A549 (cell line): ENCODE data around the gene ESYT1. TPM values are rescaled to one million over a fixed set of nuclear protein-coding genes. Genes with fewer than 3 reads are reported as not detected.
A peak's percentile ranks its signal among the peaks of the same experiment; 100 is the strongest.

Source experiments
- ATAC-seq, 2 experiments: fragments of 200-7000 bp in 1 of 2; fragments of >200 bp in 1 of 2; cut with Nextera tagmentation in 1 of 2; cut with Tn5 transposase in 1 of 2; 3 replicates each; pipeline versions ENCODE4 v1.8.0 to v1.9.1; 2018 to 2020; ENCODE audit warnings: mild to moderate bottlenecking in 1 of 2, moderate library complexity in 1 of 2
- CTCF ChIA-PET: fragments of 300-600 bp; sonication (Branson Sonifier 250); formaldehyde crosslinking; extraction: SDS; loops from one replicate; lab custom pipeline; 2021; ENCODE audit warnings: antibody characterized with exemption, inconsistent platforms; lab: Yijun Ruan, JAX
- POLR2A ChIA-PET: fragments of 350-600 bp; formaldehyde crosslinking; extraction: SDS; loops from one replicate; lab custom pipeline; 2021; ENCODE audit warnings: antibody characterized with exemption, inconsistent platforms; lab: Yijun Ruan, JAX
- DNase-seq, 2 experiments: peaks; one replicate each; pipeline versions ENCODE4 v3.0.0 to v3.0.0-alpha.2; 2011 to 2016; ENCODE audit warnings: low read depth in 1 of 2, low spot score in 1 of 2
- FAIRE-seq: peaks from 2 replicates; lab custom pipeline; 2011; peaks lifted over from hg19 to GRCh38; lab: Jason Lieb, UNC
- H3K27ac ChIP-seq, 2 experiments: fragments of >200 bp; sonication (Bioruptor Twin); formaldehyde crosslinking; 3 replicates each; pipeline ENCODE4 v1.5.1; 2016 to 2017
- H3K4me1 ChIP-seq: fragments of >200 bp; sonication (Bioruptor Twin); formaldehyde crosslinking; 3 replicates; pipeline ENCODE4 v1.6.1; 2016
- H3K4me2 ChIP-seq: fragments of >200 bp; sonication (Bioruptor Twin); formaldehyde crosslinking; 3 replicates; pipeline ENCODE4 v1.6.1; 2016
- H3K4me3 ChIP-seq: fragments of >200 bp; sonication (Bioruptor Twin); formaldehyde crosslinking; 3 replicates; pipeline ENCODE4 v1.5.1; 2016
- H3K9me3 ChIP-seq: fragments of >200 bp; sonication (Bioruptor Twin); formaldehyde crosslinking; 3 replicates; pipeline ENCODE4 v1.6.1; 2016
- BHLHE40 ChIP-seq: IDR thresholded peaks from 2 replicates; pipeline ENCODE4 v1.6.1; 2012; ENCODE audit warnings: low read depth, low read length, inconsistent platforms
- CBX8 ChIP-seq: fragments of 200-600 bp; sonication (generic); IDR thresholded peaks from 2 replicates; pipeline ENCODE4 v1.6.1; 2016
- CHD2 ChIP-seq: fragments of 150-350 bp; IDR thresholded peaks from 2 replicates; pipeline ENCODE4 v1.6.1; 2014; ENCODE audit warnings: low read length; ENCODE audit not compliant: partially characterized antibody
- ESRRA ChIP-seq: fragments of 150-350 bp; IDR thresholded peaks from 2 replicates; pipeline ENCODE4 v1.6.1; 2014; ENCODE audit warnings: mild to moderate bottlenecking, low read length, borderline replicate concordance
- FOXS1 ChIP-seq: fragments of 250-450 bp; sonication (Bioruptor Pico); IDR thresholded peaks from 2 replicates; pipeline ENCODE4 v1.5.0; 2020; ENCODE audit warnings: mild to moderate bottlenecking, moderate library complexity
- GATA3 ChIP-seq: IDR thresholded peaks from 2 replicates; pipeline ENCODE4 v1.6.1; 2012; ENCODE audit warnings: borderline replicate concordance
- HEYL ChIP-seq: fragments of 250-450 bp; sonication (Bioruptor Pico); IDR thresholded peaks from 2 replicates; pipeline ENCODE4 v1.8.0; 2021; ENCODE audit warnings: mild to moderate bottlenecking, moderate library complexity
- HOXB13 ChIP-seq: fragments of 250-450 bp; sonication (Bioruptor Pico); IDR thresholded peaks from 2 replicates; pipeline ENCODE4 v1.5.0; 2020; ENCODE audit warnings: low read depth, mild to moderate bottlenecking, moderate library complexity
- HOXB5 ChIP-seq: fragments of 250-450 bp; sonication (Bioruptor Pico); IDR thresholded peaks from 2 replicates; pipeline ENCODE4 v1.5.0; 2020; ENCODE audit warnings: mild to moderate bottlenecking, moderate library complexity
- JUN ChIP-seq, 2 experiments: fragments of >200 bp; sonication (Bioruptor Twin); formaldehyde crosslinking; IDR thresholded peaks; 2 replicates in 1 of 2; 3 replicates in 1 of 2; pipeline ENCODE4 v1.6.1; 2016 to 2017
- JUNB ChIP-seq: fragments of >200 bp; sonication (Bioruptor Twin); formaldehyde crosslinking; IDR thresholded peaks from 2 replicates; pipeline ENCODE4 v1.6.1; 2016
- KDM5A ChIP-seq: fragments of 200-600 bp; sonication (generic); IDR thresholded peaks from 2 replicates; pipeline ENCODE4 v1.6.1; 2016; ENCODE audit warnings: antibody characterized with exemption, mild to moderate bottlenecking
- PHF8 ChIP-seq: fragments of 200-600 bp; sonication (generic); IDR thresholded peaks from 2 replicates; pipeline ENCODE4 v1.6.1; 2016; ENCODE audit warnings: low read depth, mild to moderate bottlenecking, antibody characterized with exemption, moderate library complexity, borderline replicate concordance
- POLR2AphosphoS2 ChIP-seq: conservative IDR thresholded peaks from 2 replicates; pipeline ENCODE4 v1.6.1; 2012; ENCODE audit warnings: low read length, improper control_type of control experiment, inconsistent platforms
- SMC3 ChIP-seq: fragments of >200 bp; sonication (Bioruptor Twin); formaldehyde crosslinking; IDR thresholded peaks from 3 replicates; pipeline ENCODE4 v1.6.1; 2018; ENCODE audit warnings: inconsistent platforms
- SREBF2 ChIP-seq: fragments of 450-650 bp; IDR thresholded peaks from 2 replicates; pipeline ENCODE4 v1.6.1; 2014; ENCODE audit warnings: mild to moderate bottlenecking, moderate library complexity
- TFCP2L1 ChIP-seq: fragments of 250-450 bp; sonication (Bioruptor Pico); IDR thresholded peaks from 2 replicates; pipeline ENCODE4 v1.5.0; 2021; ENCODE audit warnings: mild to moderate bottlenecking
- WGBS: methylation state at CpG from one replicate; pipeline ENCODE4 v1.1.6; 2017; ENCODE audit errors: missing lambda C conversion rate; 5-methylcytosine and 5-hydroxymethylcytosine counted together
- polyA plus RNA-seq, 4 experiments: library from polyadenylated mRNA; depleted of rRNA in 3 of 4; stranded (reverse); fragments of >200 nt; fragmentation: RNase III in 1 of 4; extraction: RNeasy Plus Mini Kit Qiagen cat#74134 plus additional on column Dnase treatment in 1 of 4; gene quantifications; 2 replicates in 3 of 4; 3 replicates in 1 of 4; pipeline ENCODE4 v1.2.3, GENCODE V29; 2011 to 2017
- TF ChIP-seq, protein P1 (sequence below): fragments of >200 bp; sonication (Bioruptor Twin); formaldehyde crosslinking; IDR thresholded peaks from 3 replicates; pipeline ENCODE4 v1.5.1; 2016
- TF ChIP-seq, protein P2 (sequence below): fragments of 200-600 bp; sonication (generic); IDR thresholded peaks from 2 replicates; pipeline ENCODE4 v1.6.1; 2016; ENCODE audit warnings: antibody characterized with exemption, mild to moderate bottlenecking, moderate library complexity
- TF ChIP-seq, protein P3 (sequence below): fragments of 450-650 bp; IDR thresholded peaks from 2 replicates; pipeline ENCODE4 v1.6.1; 2014; ENCODE audit warnings: antibody characterized with exemption

The ESYT1 gene
- polyA plus RNA-seq, 2 of the 4 experiments (the other 2 are of a cell fraction) = 54.2 to 72.4 TPM

DNA sequence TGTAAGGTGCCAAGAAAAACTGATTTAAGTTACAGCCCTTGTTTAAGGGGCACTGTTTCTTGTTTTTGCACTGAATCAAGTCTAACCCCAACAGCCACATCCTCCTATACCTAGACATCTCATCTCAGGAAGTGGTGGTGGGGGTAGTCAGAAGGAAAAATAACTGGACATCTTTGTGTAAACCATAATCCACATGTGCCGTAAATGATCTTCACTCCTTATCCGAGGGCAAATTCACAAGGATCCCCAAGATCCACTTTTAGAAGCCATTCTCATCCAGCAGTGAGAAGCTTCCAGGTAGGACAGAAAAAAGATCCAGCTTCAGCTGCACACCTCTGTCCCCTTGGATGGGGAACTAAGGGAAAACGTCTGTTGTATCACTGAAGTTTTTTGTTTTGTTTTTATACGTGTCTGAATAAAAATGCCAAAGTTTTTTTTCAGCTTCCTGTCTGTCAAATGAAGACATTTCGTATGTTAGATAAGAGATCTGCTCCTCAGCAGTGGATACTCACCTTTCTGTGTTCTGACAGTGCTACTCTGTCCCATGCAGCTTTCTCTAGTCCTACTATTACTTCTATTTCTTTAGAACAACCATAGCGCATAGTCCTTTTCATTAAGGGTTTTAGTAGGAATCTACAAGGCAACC lies 24.9 kb upstream of the ESYT1 start:
- peak overlapping the region; percentile 85 for H3K4me2 ChIP-seq
- H3K4me1 ChIP-seq = peaks cover 24% of the 10 kb centered on the region
- H3K27ac ChIP-seq = peak overlapping the region; percentile 81 to 94
- ChIA-PET CTCF (interaction anchor here (0.6 to 4.1 kb wide), 7 partner anchors 9 to 106 kb away, joined by 3 to 23 read pairs (median 4); partner anchors contain the start of genes ERBB3, SMARCC2, SUOX and ZC3H10), POLR2A (interaction anchor here (1.3 to 3.4 kb wide), 6 partner anchors 12 to 56 kb away, joined by 6 to 77 read pairs (median 12); partner anchors contain the start of genes RPL41 and ZC3H10)
- H3K9me3 ChIP-seq = no peaks in the 10 kb centered on the region
- ATAC-seq = no peak
- no peak for TF ChIP-seq JUNB
- no peak for TF ChIP-seq BHLHE40
- TF ChIP-seq CBX8 = no peak
- TF ChIP-seq HOXB13 = no peak
- TF ChIP-seq FOXS1 (CRISPR knock-in tag) = no peak
- no peak for TF ChIP-seq GATA3
- TF ChIP-seq, protein P1, sequence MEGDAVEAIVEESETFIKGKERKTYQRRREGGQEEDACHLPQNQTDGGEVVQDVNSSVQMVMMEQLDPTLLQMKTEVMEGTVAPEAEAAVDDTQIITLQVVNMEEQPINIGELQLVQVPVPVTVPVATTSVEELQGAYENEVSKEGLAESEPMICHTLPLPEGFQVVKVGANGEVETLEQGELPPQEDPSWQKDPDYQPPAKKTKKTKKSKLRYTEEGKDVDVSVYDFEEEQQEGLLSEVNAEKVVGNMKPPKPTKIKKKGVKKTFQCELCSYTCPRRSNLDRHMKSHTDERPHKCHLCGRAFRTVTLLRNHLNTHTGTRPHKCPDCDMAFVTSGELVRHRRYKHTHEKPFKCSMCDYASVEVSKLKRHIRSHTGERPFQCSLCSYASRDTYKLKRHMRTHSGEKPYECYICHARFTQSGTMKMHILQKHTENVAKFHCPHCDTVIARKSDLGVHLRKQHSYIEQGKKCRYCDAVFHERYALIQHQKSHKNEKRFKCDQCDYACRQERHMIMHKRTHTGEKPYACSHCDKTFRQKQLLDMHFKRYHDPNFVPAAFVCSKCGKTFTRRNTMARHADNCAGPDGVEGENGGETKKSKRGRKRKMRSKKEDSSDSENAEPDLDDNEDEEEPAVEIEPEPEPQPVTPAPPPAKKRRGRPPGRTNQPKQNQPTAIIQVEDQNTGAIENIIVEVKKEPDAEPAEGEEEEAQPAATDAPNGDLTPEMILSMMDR = no peak
- no peak for TF ChIP-seq SMC3
- TF ChIP-seq POLR2AphosphoS2 = no peak
- TF ChIP-seq ESRRA = no peak
- no peak for TF ChIP-seq TFCP2L1
- no peak for TF ChIP-seq JUN (IDR thresholded peaks at IDR 0.05)
- no peak for TF ChIP-seq KDM5A
- no peak for TF ChIP-seq HEYL
- TF ChIP-seq, protein P2, sequence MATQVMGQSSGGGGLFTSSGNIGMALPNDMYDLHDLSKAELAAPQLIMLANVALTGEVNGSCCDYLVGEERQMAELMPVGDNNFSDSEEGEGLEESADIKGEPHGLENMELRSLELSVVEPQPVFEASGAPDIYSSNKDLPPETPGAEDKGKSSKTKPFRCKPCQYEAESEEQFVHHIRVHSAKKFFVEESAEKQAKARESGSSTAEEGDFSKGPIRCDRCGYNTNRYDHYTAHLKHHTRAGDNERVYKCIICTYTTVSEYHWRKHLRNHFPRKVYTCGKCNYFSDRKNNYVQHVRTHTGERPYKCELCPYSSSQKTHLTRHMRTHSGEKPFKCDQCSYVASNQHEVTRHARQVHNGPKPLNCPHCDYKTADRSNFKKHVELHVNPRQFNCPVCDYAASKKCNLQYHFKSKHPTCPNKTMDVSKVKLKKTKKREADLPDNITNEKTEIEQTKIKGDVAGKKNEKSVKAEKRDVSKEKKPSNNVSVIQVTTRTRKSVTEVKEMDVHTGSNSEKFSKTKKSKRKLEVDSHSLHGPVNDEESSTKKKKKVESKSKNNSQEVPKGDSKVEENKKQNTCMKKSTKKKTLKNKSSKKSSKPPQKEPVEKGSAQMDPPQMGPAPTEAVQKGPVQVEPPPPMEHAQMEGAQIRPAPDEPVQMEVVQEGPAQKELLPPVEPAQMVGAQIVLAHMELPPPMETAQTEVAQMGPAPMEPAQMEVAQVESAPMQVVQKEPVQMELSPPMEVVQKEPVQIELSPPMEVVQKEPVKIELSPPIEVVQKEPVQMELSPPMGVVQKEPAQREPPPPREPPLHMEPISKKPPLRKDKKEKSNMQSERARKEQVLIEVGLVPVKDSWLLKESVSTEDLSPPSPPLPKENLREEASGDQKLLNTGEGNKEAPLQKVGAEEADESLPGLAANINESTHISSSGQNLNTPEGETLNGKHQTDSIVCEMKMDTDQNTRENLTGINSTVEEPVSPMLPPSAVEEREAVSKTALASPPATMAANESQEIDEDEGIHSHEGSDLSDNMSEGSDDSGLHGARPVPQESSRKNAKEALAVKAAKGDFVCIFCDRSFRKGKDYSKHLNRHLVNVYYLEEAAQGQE = no peak
- TF ChIP-seq, protein P3, sequence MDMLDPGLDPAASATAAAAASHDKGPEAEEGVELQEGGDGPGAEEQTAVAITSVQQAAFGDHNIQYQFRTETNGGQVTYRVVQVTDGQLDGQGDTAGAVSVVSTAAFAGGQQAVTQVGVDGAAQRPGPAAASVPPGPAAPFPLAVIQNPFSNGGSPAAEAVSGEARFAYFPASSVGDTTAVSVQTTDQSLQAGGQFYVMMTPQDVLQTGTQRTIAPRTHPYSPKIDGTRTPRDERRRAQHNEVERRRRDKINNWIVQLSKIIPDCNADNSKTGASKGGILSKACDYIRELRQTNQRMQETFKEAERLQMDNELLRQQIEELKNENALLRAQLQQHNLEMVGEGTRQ = no peak
- TF ChIP-seq PHF8 = no peak
- TF ChIP-seq HOXB5 (CRISPR knock-in tag) = no peak
- no peak for TF ChIP-seq SREBF2
- H3K4me3 ChIP-seq = peak overlapping the region; percentile 54
- WGBS = 77% methylated on average over 6 of the region's 6 CpGs
- FAIRE-seq = no peak
- DNase-seq = no peak

DNA sequence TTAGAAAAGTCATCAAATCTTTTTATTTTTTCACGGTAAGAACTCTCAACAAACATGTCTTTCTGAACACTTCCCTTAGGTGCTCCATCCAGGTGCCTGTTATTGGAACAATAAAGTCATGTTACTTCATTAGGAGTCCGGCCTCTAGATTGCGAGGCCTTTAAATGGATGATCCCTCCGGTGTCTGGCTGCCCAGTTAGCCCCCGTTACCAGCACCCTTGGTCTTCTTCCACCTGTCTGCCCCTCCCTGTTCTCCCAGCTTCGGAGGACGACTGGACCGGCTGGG lies 24.3 kb upstream of the ESYT1 start:
- H3K27ac ChIP-seq = peak overlapping the region; percentile 81 to 94
- FAIRE-seq (no peak), ATAC-seq (no peak; a peak in 1 of 6 replicates), DNase-seq (no peak)
- POLR2A ChIA-PET = interaction anchor here (0.8 to 3.4 kb wide), 21 partner anchors 9 to 287 kb away, joined by 3 to 77 read pairs (median 6); partner anchors contain the start of genes CNPY2, ESYT1, ORMDL2 and PYM1
- no peaks in the 10 kb centered on the region for H3K9me3 ChIP-seq
- 3% methylated on average over 6 of the region's 8 CpGs for WGBS
- peak overlapping the region; percentile 85 for H3K4me2 ChIP-seq
- H3K4me3 ChIP-seq = peak overlapping the region; percentile 54
- H3K4me1 ChIP-seq = peaks cover 24% of the 10 kb centered on the region
- CTCF ChIA-PET = interaction anchor here (0.8 to 4.1 kb wide), 12 partner anchors 9 to 107 kb away, joined by 3 to 23 read pairs (median 4); partner anchors contain the start of genes ERBB3, SMARCC2, SUOX and ZC3H10
- TF ChIP-seq CHD2 (no peak), PHF8 (peak; percentile 77; the same call in 1 of the 2 replicates)
- TF ChIP-seq, all 56 proteins: peak for 1
